Ureter (tissue), 1 donor: ENCODE results near the gene ZC3H12D. TPM values are rescaled to one million over a fixed set of nuclear protein-coding genes. Genes with fewer than 3 reads are reported as not detected.
A peak's percentile ranks its signal among the peaks of the same experiment; 100 is the strongest.

Experiments used
- DNase-seq: peaks from one replicate; pipeline ENCODE4 v3.0.0-alpha.2; 2020; ENCODE audit warnings: low spot score
- total RNA-seq: library from RNA; stranded (reverse); gene quantifications from one replicate; pipeline ENCODE4 v1.2.4, GENCODE V29; 2023
- donor health status: DM: yes; HTN: yes; CAD: no.

The ZC3H12D gene
- total RNA-seq, 1 donor from 2014 or later: 2.4 TPM

DNA sequence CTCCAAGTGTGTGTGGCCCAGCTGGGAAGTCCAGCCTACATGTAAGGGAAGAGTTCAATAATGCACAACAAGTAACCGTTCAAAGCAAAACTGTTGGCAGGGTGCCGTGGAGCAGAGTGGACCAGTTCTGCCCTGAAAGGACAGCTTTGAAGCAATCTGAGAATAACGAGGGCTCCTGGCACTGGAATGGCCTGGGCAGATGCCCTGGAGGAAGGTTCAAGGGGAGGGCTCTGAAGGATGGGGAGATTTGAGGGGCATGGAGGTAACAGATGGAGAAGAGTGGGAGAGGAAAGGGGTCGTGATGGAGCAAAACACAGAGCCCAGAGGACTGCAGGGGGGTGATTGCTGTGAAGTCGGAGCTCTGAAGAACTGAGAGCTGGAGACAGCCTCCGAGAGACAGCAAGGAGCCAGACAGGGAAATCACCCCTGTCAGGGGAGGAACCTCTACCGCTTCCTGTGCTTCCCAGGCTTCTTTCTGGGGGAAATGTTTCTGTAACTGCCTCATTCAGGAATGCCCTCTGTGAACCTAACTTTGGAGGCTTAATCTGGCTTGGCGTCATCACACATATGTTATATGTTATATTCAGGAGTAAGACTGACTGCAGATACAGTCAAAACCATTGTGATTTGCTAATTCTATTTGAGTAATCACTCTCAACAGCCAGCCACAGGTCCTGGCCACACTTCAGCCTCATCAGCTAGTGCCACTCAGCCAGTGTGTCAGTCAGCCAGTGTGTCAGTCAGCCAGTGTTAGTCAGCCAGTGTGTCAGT lies 41.2 kb downstream of the ZC3H12D start:
- DNase-seq: no peak

DNA sequence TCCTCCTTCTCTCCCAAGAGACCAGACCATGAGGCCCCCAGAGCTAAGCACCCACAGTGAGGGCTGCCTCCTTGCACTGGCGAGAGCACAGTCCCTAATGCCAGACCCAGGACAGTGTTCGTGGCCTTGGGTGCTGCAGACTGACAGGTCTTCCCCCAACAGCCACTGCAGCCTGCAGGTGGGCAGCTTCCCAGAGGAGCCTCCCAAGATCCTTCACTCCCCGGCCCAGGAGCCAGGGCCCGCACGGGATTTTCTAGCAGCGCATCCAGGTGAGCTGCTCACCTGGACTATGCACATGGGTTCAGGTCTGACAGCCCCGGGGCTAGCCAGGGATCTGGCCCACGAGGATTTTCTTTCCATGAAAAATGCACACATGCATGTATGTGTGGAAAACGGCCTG lies 43.1 kb downstream of the ZC3H12D start:
- no peak for DNase-seq

DNA sequence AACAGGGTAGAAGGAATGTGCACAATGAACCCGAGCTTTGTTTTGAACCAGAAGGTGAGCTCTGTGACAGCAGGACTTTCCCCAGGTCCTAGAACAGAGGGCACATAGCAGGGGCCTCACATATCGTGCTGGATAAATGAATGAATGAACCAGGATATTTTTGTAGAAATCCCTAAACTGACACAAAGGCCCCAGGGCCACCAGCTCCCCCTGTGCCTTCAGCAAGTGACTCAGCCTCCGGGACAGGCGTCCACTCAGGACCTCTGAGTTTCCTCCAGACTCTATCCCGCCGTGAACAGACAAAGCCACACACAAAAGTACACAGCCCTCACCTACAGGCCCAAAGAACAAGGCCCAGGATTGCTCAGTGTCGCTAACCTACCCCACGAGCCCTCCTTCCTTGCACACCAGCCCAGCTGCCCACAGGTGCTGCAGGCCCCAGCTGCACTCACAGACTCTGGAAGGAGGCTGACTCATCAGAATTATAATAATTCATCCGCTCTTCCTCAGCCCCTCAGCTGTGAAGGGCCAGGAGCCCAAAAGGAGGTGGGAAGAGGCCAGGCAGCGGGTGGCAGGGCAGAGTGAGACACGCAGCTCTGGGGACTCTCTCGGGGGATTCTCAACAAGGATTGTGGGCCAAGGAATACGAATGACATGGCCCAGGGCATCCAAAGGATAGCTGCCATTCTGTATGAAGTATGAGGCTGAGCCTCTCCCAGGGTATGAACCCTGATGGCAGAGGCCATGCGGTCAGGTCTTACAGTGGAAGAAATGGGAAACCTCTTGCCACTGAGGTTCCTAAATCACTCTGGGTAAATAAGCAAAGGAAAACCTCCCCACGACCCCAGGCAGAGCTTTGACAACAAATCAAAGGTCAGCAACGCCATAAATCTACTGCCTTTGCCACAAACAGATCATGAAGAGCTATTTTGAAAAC lies 43.8 kb downstream of the ZC3H12D start:
- no peak for DNase-seq

DNA sequence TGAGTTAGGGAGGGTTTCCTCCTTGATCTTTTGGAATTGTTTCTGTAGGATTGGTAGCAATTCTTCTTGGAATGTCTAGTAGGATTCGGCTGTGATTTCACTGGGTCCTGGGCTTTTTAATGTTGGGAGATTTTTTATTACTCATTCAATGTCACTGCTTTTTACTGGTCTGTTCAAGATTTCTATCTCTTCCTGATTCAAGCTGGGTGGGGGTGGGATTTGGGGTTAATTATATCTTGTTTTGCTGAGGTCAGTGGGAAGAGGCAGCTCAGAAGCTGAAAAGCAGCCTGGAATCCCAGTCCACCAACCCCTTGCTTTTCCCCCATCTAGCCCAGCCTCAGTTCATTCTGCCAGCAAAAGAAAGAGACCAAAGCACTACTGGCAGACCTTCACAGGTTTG lies 45.2 kb downstream of the ZC3H12D start:
- no peak for DNase-seq

DNA sequence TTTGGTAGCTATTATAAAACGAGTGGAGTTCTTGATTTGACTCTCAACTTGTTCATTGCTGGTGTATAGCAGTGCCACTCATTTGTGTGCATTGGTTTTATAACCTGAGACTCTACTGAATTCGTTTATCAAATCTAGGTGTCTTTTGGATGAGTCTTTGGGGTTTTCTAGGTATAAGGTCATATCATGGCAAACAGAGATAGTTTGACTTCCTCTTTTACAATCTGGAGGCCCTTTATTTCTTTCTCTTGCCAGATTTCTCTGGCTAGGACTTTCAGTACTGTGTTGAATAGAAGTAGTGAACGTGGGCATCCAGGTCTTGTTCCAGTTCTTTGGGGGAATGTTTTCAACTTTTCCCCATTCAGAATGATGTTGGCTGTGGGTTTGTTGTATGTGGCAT lies 46.0 kb downstream of the ZC3H12D start:
- DNase-seq: no peak

DNA sequence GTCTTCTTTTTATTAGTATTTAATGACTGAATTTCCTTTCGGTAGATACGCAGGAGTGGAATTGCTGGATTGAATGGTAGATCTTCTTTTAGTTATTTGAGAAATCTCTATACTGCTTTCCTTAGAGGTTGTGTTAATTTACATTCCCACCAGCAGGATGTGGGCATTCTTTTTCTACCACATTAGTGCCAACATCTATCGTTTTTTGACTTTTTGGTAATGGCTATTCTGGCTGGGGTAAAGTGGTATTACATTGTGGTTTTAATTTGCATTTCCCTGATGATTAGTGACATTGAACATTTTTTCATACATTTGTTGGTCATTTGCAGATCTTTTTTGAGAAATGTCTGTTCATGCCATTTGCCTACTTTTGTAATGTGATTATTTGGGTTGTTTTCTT lies 47.6 kb downstream of the ZC3H12D start:
- no peak for DNase-seq

DNA sequence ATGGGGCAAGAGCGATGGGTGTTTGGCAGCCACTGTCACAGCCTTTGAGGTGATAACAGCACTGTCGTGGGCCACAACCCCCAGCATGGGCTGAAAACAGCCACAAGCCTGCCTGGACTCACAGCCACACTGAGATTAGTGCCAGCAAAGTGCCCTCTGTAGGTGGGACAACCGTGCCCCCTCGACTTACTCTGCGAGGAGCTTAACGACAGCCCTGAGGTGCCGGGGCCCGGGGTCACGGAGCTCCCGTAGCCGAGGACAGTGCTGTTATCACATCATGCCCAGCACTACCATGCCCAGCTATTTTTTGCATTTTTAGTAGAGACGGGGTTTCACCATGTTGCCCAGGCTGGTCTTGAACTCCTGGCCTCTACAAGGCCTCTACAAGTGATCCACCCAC lies 48.2 kb downstream of the ZC3H12D start:
- DNase-seq: no peak

DNA sequence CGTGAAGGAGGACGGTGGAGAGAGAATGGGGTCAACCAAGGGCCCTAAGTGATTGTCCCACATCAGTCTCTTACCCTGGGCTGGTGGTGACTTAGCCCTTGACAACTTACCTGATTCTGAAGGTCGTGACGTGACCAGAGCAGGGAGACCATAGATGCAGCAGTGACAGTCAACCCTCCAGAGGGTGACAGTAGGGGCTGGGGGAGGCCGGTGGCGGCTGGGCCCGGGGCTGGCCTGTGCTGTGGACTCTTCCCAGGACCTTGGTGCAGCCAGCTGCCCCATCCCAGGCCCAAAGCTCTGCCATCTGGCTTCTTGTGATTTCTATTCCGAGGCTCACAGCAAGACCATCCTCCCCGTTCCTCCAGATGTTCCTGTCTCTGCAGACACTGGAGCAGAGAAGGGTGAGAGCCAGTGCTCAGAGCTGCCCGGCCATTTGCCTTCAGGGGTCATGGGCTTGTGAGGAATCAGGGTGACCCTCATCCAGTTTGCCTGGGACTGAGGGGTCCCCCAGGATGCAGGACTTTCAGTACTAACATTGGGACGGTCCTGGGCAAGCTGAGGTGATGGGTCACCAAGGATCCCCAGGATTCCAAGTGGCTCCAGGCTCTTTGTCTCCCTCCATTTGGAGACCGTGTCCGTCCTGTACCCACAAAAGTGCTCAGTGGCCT lies 48.8 kb downstream of the ZC3H12D start:
- no peak for DNase-seq

DNA sequence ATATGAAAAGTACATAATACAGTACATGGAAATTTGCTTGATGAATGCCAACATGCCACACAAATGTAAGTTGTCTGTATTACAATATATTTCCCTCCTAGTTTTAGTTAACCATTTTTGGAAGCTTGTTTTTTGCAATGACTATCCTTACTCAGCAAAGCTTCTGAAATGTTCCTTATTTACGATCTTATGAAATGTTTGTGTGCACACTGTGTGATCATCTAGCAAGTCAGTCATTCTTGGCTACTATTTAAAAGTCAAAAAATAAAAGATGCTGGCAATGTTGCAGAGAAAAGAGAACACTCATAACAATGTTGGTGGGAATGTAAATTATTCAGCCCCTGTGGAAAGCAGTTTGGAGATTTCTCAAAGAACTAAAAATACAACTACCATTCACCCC lies 50.9 kb downstream of the ZC3H12D start:
- DNase-seq: no peak

DNA sequence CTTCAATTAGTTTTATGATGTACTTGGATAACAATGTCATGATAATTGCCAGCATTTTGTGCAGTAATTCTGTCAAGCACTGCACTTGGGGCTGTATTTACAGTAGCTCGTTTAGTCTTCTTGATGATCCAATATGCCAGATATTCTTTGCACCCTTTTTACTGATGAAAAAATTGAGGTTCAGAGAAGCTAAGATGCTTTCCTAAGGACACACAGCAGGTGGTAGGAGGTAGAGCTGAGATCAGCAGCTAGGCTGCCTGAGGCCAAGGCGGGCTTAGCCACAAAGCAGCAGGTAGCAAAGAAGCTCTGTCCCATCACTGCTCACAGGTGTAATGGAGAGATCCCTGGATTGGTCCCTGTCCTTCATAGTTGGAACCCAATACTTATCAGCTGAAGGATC lies 51.4 kb downstream of the ZC3H12D start:
- DNase-seq: no peak

DNA sequence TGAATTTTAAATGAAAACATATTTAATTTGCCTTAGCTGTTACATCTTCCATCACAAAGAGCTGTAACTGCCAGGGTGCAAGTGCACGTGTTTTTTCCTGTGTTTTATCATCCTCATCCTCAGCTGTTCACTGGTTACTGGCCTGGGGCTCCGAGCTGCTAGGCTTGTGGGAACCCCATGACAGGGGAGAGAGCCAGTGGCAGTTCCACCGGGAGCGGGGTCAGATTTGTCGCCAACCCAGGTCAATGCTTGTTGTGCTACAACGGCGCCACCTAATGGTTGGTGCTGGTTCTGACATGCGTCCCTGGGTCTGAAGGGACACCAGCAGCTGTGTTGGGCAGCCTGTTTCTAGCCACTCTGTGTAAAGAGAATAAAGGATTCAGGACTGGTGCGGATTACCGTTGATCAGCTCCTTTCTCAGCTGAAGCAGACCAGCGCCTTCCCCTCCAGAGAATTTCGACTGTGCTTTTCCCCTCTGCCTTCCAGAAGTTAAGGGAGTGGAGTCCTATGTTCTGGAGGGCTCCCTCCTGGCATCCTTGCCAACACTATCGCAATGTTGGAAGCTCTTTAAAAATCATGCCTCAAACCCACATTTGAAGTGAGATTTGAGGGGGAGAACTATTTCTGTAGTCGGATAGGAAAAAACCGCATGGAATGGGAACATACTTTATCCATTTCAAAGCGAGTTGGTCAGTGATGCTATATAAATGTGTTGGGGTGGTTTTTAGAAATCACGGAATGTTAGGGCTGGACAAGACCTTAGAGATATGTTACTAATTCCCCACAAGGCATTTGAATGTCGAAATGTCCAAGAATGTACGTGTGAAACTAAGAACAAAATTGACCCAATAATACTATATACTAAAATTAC lies 52.7 kb downstream of the ZC3H12D start:
- DNase-seq: peak; percentile 93

DNA sequence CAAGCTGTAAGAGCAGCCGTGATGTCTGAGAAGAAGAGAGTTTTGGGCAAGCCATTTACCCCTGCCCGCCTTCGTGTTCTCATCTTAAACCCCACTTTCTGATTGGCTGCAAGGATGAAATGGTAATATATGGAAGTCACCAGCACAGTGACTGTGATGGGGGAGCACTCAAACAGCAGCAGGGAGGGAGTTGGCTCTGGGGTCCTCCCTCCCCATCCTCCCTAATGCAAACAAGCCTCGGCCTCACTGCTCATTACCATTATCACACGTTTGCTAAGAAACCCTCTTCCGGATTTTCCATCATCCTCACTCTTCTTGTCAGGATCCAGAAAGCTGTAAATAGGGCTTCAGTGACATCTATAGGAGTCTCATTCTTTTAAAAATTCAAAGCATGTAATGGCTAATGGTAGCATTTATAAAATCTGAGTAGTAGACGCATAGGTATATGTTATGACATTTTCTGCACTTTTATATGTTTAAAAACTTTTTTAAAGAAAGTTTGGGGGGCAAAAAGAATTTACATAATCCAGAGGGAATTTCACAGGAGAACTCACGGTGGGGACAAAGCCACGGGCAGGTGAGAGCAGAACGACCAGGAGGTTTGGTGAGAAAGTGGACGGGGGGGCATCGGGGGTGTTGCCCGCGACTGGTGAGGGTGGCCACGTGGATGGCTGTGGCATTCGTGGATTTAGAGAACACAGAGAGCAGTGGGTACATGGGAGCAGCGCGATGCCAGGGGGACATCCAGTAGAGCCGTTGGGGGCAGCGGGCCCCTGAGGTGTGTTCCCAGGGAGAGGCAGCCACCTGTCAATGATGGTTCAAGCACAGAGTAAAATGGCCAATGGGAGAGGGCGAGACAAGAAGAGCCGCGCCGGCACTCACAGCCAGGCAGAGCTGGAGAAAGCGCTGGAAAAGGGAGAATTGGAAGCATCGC lies 55.1 kb downstream of the ZC3H12D start:
- DNase-seq: no peak

DNA sequence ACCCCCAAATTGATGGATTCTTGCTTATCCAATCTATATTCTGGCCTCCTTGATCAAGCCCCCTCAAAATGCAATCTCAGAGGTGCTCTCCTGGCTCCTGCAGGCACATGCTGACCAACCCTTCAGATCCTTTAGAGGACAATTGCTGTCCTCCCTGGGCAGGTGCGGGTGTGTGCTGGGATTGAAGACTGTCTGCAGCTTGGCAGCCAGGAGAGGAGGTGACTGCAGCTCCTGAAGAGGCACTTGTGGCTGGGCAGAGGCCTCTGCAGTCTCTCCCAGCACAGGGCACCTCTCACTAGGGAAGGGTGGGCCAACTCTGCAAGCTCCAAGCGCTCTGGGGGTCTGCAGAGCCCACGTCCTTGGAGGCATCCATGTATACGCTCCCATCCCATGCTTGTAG lies 56.2 kb downstream of the ZC3H12D start:
- no peak for DNase-seq

DNA sequence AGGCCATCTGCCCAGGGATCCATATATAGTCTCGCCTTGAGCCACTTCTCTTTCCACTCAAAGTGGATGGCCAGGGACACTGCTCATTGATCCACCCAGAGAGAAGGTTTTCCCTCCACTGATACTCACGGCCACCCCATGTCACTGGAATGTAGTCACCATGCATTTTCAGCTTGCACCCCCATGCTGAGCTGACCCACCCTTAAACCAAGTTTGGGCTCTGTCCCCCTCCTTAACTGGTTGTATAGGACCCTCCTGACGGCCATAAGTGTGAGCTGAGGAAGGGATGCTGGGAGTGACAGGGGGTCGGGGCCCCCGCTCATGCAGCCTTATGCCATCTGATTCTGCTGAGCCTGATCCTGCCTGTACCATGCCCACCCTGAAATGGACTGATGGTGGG lies 59.1 kb downstream of the ZC3H12D start:
- DNase-seq: no peak

DNA sequence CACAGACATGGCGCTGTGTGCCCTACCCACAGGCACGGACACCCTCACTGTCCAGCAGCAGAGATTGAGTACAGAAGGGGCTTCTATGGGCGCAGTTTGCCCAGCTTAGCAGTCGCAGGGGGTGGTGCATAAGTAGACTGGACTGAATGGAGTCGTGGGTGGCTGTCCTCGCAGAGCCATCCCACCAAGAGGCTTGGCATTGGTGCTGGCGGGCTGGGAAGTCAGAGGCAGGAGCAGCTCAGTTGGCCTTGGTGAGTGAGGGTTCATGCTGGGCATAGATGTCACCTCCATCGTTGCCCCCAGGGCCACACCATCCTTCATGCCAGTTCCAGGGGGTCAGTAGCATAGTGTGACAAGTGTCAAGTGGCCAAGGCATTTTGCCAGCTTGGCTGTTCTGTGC lies 59.6 kb downstream of the ZC3H12D start:
- no peak for DNase-seq

DNA sequence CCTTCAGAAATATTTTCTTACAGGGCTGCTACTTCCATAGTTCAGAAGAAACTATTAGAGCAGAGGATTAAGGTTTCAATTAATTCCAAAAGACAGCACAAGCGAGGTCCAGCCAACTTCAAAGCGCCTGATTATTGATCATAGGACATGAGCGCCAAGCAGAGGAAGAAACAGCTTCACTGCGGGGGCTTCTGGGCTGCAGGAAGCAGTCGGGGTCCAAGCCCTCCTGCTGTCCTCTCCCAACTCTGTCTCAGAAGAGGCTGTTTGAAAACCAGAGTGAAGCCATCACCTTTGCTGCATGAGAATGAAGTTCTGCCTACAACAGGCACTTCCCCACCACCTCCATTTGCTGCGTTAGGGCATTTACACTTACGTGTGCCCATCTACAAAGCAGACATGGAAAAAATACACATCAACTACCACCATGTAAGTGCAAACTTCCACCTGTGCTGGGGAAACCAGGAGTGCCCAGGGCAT lies 60.8 kb downstream of the ZC3H12D start:
- DNase-seq: no peak

DNA sequence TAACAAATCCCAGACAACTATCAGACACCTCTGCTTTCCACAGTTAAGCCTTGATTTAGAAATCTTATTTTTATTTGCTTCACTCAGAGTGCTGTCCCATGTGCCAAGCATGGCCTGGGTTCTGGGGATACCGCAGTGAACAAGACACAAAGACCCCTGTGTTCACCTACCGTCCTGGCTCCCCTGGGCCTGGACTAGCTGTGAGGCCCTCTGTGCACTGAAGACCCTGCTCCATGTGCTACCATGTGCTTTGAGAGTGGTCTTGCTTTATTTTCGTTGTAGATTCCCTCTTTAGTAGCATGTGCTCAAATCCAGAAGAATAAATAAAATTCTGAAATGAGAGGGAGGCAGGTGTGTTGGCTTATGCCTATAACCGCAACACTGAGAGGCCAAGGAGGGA lies 62.2 kb downstream of the ZC3H12D start:
- no peak for DNase-seq

DNA sequence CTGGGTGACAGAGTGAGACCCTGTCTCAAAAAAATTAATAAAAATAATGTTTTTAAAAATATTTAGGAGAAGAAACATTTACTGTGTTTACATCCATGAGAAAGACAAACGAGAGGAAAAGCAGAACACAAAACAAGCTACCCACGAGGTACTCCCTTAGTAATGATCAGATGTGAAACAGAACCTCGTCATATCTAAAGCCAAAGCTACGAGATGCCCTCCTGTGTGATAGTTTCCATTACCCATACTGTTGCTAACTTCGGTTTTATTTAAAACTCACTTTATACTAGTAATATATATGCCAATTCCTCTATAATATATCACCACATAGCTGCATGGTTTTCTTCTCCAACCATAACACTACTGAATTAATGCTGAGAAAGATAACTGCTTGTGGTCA lies 63.7 kb downstream of the ZC3H12D start:
- DNase-seq: no peak

DNA sequence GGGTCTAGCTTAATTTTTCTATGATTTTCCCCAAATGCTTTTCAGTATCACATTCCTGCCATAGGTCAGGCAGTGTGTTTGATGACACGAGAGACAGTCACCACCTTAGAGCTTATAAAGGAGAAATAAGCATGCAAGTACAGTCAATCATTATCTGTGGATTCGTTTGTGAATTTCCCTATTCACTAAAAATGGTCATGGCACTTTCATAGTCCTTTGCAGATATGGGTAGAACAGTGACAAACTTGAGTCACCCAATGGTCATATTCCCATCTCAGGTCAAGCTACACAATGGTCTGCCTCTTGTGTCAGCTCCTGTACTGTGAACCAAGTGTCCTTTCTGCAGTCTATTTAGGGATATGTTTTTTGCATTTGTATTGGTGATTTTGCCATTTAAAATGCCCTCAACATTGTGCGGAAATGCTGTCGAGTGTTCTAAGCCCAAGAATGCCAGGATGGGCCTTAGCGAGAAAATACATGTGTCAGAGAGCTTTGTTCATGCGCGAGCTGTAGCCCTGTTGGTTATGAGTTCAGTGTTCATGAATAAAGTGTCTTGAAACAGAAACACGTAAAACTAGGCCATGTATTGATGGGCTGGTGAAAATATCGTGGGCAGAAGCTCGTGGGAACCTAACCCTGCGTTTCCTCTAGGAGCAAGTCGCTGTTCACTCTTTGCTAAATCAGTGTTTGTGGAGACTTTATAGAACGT lies 65.0 kb downstream of the ZC3H12D start:
- DNase-seq: no peak

DNA sequence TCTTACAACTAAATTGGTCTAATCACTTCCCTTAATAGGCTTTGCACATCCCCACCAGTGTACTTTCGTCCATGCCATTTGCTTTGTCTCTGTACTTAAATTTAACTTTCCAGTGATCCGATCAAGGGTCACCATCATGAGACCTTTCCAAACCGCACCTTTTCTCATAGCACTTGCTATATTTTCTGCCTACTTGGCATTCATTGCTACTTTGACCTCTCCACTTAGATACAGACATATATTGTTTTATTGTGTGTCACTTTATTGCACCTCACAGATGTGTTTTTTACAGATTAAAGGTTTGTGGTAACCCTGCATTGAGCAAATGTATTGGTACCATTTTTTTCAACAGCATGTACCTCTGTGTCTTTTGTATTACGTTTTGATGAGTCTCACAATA lies 70.0 kb downstream of the ZC3H12D start:
- DNase-seq: no peak
